Panc1 (cell line): ENCODE data around the gene UPK1A. TPM values are rescaled to one million over a fixed set of nuclear protein-coding genes. Genes with fewer than 3 reads are reported as not detected.
A peak's percentile ranks its signal among the peaks of the same experiment; 100 is the strongest.

Source experiments
- ATAC-seq: fragments of 200-7000 bp; cut with Tn5 transposase; 2 replicates; pipeline ENCODE4 v1.9.1; 2020; ENCODE audit warnings: mild to moderate bottlenecking, moderate library complexity
- Bru-seq: library from RNA; stranded (reverse); fragments of 400-500 nt; gene quantifications from one replicate; lab custom pipeline; 2021; lab: Mats Ljungman, UMichigan
- BruChase-seq, 2 experiments: library from RNA; stranded (reverse); fragments of 400-500 nt; gene quantifications; one replicate each; lab custom pipeline; 2021; lab: Mats Ljungman, UMichigan
- BruUV-seq: library from RNA; stranded (reverse); fragments of 400-500 nt; replicated peaks from 2 replicates; lab custom pipeline; 2021; lab: Mats Ljungman, UMichigan
- CTCF ChIA-PET: fragments of 300-600 bp; sonication (Branson Sonifier 250); formaldehyde crosslinking; loops from one replicate; lab custom pipeline; 2022; ENCODE audit warnings: antibody characterized with exemption; lab: Charles Lee
- POLR2A ChIA-PET: fragments of 300-600 bp; sonication (Branson Sonifier 250); formaldehyde crosslinking; loops from one replicate; lab custom pipeline; 2022; ENCODE audit warnings: antibody characterized with exemption; lab: Charles Lee
- DNase-seq: peaks from one replicate; pipeline ENCODE4 v3.0.0-alpha.2; 2010; ENCODE audit warnings: low read depth, low spot score
- H3K27ac ChIP-seq: 2 replicates; pipeline ENCODE4 v1.5.1; 2011; ENCODE audit warnings: mild to moderate bottlenecking, low read length, inconsistent platforms
- H3K27me3 ChIP-seq: fragments of 200-500 bp; sonication (Bioruptor generic); 2 replicates; pipeline ENCODE4 v1.6.0; 2014; ENCODE audit warnings: low read length, inconsistent platforms; ENCODE audit not compliant: control insufficient read depth, insufficient read depth
- H3K36me3 ChIP-seq: fragments of 200-500 bp; sonication (Bioruptor generic); 2 replicates; pipeline ENCODE4 v1.5.1; 2014; ENCODE audit warnings: inconsistent platforms, mild to moderate bottlenecking, low read length, moderate library complexity; ENCODE audit not compliant: control insufficient read depth, insufficient read depth
- H3K4me1 ChIP-seq: 2 replicates; pipeline ENCODE4 v1.5.1; 2011; ENCODE audit warnings: inconsistent platforms, mild to moderate bottlenecking, low read length, moderate library complexity; ENCODE audit not compliant: control insufficient read depth, insufficient read depth
- H3K4me3 ChIP-seq, 2 experiments: 2 replicates each; pipeline ENCODE4 v1.5.1; 2011 to 2012; ENCODE audit warnings: low read depth in 2 of 2, low read length in 2 of 2, mild to moderate bottlenecking in 2 of 2, inconsistent platforms in 1 of 2, moderate library complexity in 1 of 2
- H3K9me3 ChIP-seq: fragments of 200-500 bp; sonication (Bioruptor generic); 2 replicates; pipeline ENCODE4 v1.5.1; 2014; ENCODE audit warnings: low read depth, mild to moderate bottlenecking, inconsistent platforms, low read length, moderate library complexity; ENCODE audit not compliant: control insufficient read depth, insufficient read depth
- POLR2AphosphoS5 ChIP-seq: IDR thresholded peaks from 2 replicates; pipeline ENCODE4 v1.6.1; 2012; ENCODE audit warnings: mild to moderate bottlenecking, low read depth, low read length, moderate library complexity
- SIN3A ChIP-seq: IDR thresholded peaks from 2 replicates; pipeline ENCODE4 v1.6.1; 2012; ENCODE audit warnings: low read depth, mild to moderate bottlenecking, low read length, moderate library complexity, borderline replicate concordance; ENCODE audit not compliant: insufficient read depth
- TCF7L2 ChIP-seq: IDR thresholded peaks from 2 replicates; pipeline ENCODE4 v1.6.1; 2011; ENCODE audit warnings: mild to moderate bottlenecking, low read depth, low read length, inconsistent platforms
- in situ Hi-C: cut with HindIII; loops from 2 replicates; pipeline ENCODE4 v1.10.0; 2016; ENCODE audit warnings: low sequenced_read_pairs, low pct_unique_long_range_greater_than_20kb
- intact Hi-C: fragments of 100-400 bp; cut with micrococcal nuclease; formaldehyde crosslinking; loops from one replicate; pipeline ENCODE4 v1.10.0; 2022; ENCODE audit not compliant: unreplicated experiment
- long read RNA-seq: library from polyadenylated mRNA; unstranded; transcript quantifications from one replicate; pipeline ENCODE4 v2.0.0, GENCODE V29; 2021; ENCODE audit not compliant: unreplicated experiment
- polyA plus RNA-seq: library from polyadenylated mRNA; unstranded; fragments of >200 nt; gene quantifications from one replicate; pipeline ENCODE4 v1.2.1, GENCODE V29; 2012; ENCODE audit warnings: missing spikeins; ENCODE audit not compliant: insufficient read length
- total RNA-seq: library from RNA; stranded (reverse); gene quantifications from one replicate; pipeline ENCODE4 v1.2.1, GENCODE V29; 2021; ENCODE audit not compliant: unreplicated experiment
- TF ChIP-seq, protein P1 (sequence below), 2 experiments: IDR thresholded peaks; 2 replicates each; pipeline ENCODE4 v1.6.1; 2011 to 2012; ENCODE audit warnings: low read depth in 2 of 2, control low read depth in 1 of 2, low read length in 1 of 2, mild to moderate bottlenecking in 1 of 2, moderate library complexity in 1 of 2; ENCODE audit not compliant: insufficient read depth in 1 of 2
- TF ChIP-seq, protein P2 (sequence below): fragments of 450-650 bp; IDR thresholded peaks from 2 replicates; pipeline ENCODE4 v1.5.1; 2017; ENCODE audit warnings: mild to moderate bottlenecking

The UPK1A gene
- total RNA-seq, result 0.67 TPM
- 3.1 TPM for polyA plus RNA-seq
- Bru-seq, nascent RNA, result percentile 30 among the genes with signal in this experiment
- percentile 45 among the genes with signal in this experiment for BruChase-seq, experiment 1, labeled RNA remaining after a 2-hour chase
- percentile 39 among the genes with signal in this experiment for BruChase-seq, experiment 2, labeled RNA remaining after a 6-hour chase
- long read RNA-seq, partial matches to known transcripts, result 3 of 3 reads
- long read RNA-seq, other reads (novel, unspliced or antisense), result 0 of 3 reads

DNA sequence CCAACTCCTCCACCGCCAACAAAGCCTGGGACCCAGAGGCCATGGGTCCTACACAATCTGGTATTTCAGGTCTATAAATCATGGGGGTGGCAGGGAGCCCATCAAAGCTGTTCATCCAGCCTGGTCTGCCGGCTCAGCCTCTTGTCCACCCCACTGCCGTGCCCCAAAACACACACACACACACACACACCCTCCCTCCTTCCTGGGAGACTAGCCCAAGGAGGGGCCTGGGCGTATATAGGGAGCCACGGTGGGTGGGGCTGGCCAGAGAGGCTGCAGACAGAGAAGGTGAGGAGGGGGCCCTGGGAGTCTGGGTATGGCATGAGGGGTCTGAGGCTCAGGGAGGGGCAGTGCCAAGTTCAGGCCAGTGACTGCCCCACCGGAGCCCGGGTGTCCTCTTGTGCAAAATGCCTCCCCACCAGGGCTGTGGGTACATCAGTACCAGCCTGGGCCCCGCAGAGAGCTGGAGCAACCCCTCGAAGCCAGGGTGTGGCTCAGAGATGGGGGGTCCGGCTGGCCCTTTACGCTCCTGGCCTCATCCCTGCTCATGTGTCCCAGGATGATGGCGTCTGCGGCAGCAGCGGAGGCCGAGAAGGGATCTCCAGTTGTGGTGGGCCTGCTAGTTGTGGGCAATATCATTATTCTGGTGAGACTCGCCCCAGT lies at the start of gene UPK1A:
UPK1A (plus strand) TSS at position 267 of the 663 bp plus-strand sequence; CDS start at position 563, 296 bp downstream.
- no peak for DNase-seq
- in situ Hi-C loops, result no loop called here
- POLR2A ChIA-PET, result interaction anchor here (0.6 kb wide), 1 partner anchor 151 kb away, joined by 3 read pairs; no protein-coding TSS in a partner anchor

GRCh38 chr19:35618857-35619256 lies 47.5 kb upstream of the UPK1A start:
- H3K9me3 ChIP-seq, result no peaks in the 10 kb centered on the region
- no peaks in the 10 kb centered on the region for H3K4me1 ChIP-seq
- no peak for TF ChIP-seq POLR2AphosphoS5
- TF ChIP-seq, protein P1, sequence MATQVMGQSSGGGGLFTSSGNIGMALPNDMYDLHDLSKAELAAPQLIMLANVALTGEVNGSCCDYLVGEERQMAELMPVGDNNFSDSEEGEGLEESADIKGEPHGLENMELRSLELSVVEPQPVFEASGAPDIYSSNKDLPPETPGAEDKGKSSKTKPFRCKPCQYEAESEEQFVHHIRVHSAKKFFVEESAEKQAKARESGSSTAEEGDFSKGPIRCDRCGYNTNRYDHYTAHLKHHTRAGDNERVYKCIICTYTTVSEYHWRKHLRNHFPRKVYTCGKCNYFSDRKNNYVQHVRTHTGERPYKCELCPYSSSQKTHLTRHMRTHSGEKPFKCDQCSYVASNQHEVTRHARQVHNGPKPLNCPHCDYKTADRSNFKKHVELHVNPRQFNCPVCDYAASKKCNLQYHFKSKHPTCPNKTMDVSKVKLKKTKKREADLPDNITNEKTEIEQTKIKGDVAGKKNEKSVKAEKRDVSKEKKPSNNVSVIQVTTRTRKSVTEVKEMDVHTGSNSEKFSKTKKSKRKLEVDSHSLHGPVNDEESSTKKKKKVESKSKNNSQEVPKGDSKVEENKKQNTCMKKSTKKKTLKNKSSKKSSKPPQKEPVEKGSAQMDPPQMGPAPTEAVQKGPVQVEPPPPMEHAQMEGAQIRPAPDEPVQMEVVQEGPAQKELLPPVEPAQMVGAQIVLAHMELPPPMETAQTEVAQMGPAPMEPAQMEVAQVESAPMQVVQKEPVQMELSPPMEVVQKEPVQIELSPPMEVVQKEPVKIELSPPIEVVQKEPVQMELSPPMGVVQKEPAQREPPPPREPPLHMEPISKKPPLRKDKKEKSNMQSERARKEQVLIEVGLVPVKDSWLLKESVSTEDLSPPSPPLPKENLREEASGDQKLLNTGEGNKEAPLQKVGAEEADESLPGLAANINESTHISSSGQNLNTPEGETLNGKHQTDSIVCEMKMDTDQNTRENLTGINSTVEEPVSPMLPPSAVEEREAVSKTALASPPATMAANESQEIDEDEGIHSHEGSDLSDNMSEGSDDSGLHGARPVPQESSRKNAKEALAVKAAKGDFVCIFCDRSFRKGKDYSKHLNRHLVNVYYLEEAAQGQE (IDR thresholded peaks at IDR 0.05; ENCODE audit: insufficient read depth in 1 of 2, low read depth in 2 of 2, low read length in 1 of 2), result no peak
- no peak for TF ChIP-seq SIN3A
- no peak for TF ChIP-seq TCF7L2
- TF ChIP-seq, protein P2, sequence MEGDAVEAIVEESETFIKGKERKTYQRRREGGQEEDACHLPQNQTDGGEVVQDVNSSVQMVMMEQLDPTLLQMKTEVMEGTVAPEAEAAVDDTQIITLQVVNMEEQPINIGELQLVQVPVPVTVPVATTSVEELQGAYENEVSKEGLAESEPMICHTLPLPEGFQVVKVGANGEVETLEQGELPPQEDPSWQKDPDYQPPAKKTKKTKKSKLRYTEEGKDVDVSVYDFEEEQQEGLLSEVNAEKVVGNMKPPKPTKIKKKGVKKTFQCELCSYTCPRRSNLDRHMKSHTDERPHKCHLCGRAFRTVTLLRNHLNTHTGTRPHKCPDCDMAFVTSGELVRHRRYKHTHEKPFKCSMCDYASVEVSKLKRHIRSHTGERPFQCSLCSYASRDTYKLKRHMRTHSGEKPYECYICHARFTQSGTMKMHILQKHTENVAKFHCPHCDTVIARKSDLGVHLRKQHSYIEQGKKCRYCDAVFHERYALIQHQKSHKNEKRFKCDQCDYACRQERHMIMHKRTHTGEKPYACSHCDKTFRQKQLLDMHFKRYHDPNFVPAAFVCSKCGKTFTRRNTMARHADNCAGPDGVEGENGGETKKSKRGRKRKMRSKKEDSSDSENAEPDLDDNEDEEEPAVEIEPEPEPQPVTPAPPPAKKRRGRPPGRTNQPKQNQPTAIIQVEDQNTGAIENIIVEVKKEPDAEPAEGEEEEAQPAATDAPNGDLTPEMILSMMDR, result no peak
- ChIA-PET CTCF (no interaction called here), POLR2A (no interaction called here)
- no TSS peak for BruUV-seq
- ATAC-seq (peak; percentile 77), DNase-seq (no peak)
- no peak overlapping the region for H3K4me3 ChIP-seq
- no peaks in the 10 kb centered on the region for H3K27me3 ChIP-seq
- no peaks in the 10 kb centered on the region for H3K36me3 ChIP-seq
- in situ Hi-C loops, result no loop called here
- intact Hi-C loops, result no loop called here
- H3K27ac ChIP-seq, result no peak overlapping the region

More for the DNA sequence above, at the start of gene UPK1A:
- Histone ChIP-seq H3K4me1 (no peaks in the 10 kb centered on the region), H3K4me3 (no peak within 1 kb of the TSS), H3K27me3 (no peaks in the 10 kb centered on the region), H3K27ac (no peak within 1 kb of the TSS), H3K36me3 (0 out of 2 replicates have a peak, but pooled peaks cover 4% of the 10 kb centered on the region), H3K9me3 (no peaks in the 10 kb centered on the region)
- no peak for TF ChIP-seq SIN3A
- TF ChIP-seq, protein P1 (IDR thresholded peaks at IDR 0.05; ENCODE audit: insufficient read depth in 1 of 2, low read depth in 2 of 2, low read length in 1 of 2), result no peak
- TF ChIP-seq, protein P2, result no peak
- no peak for TF ChIP-seq TCF7L2
- TF ChIP-seq POLR2AphosphoS5, result no peak
- ATAC-seq, result peak; percentile 44
- intact Hi-C loops, result no loop called here
- CTCF ChIA-PET, result no interaction called here
- BruUV-seq, result no TSS peak
